ENCODE data around the gene RNF8. TPM values are rescaled to one million over a fixed set of nuclear protein-coding genes. Genes with fewer than 3 reads are reported as not detected.
"Not testable (repeated sequence)": the region's sequence is repeated elsewhere in the genome, so short reads cannot be mapped to it uniquely, and the experiment has no call there.

The RNF8 gene
- total RNA-seq, 1 donor from 2014 or later, result 6.3 TPM

- H3K27ac ChIP-seq (ENCODE audit: low read depth, low read length), result no peak overlapping the region
- peaks cover 10 to 38% (median 21%) of the 10 kb centered on the region in 3 donors for H3K36me3 ChIP-seq (ENCODE audit: control insufficient read depth in 3 of 3, insufficient read depth in 3 of 3, low read length in 3 of 3)
- no peak overlapping the region for H3K4me3 ChIP-seq (ENCODE audit: low read length in 3 of 3)
- H3K9me3 ChIP-seq (ENCODE audit: control insufficient read depth in 3 of 3, low read length in 3 of 3), result no peaks in the 10 kb centered on the region
- H3K4me1 ChIP-seq (ENCODE audit: control insufficient read depth in 3 of 3, insufficient read depth in 3 of 3, low read length in 3 of 3), result peaks cover 17 to 28% (median 18%) of the 10 kb centered on the region in 3 donors
- no peak overlapping the region for H3K9ac ChIP-seq (ENCODE audit: low read depth in 1 of 3, low read length in 3 of 3)
- no peaks in the 10 kb centered on the region for H3K27me3 ChIP-seq (ENCODE audit: control insufficient read depth in 3 of 3, insufficient read depth in 3 of 3, low read length in 3 of 3)
Observed at GRCh38 chr6:37435816-37436215, 82.0 kb downstream of the RNF8 start.

GRCh38 chr6:37438930-37439329 is 85.1 kb downstream of the RNF8 start:
- Histone ChIP-seq H3K36me3 (ENCODE audit: control insufficient read depth in 3 of 3, insufficient read depth in 3 of 3, low read length in 3 of 3) (peaks cover 10 to 41% (median 21%) of the 10 kb centered on the region in 3 donors), H3K4me1 (ENCODE audit: control insufficient read depth in 3 of 3, insufficient read depth in 3 of 3, low read length in 3 of 3) (peaks cover 7 to 19% (median 14%) of the 10 kb centered on the region in 3 donors), H3K27ac (ENCODE audit: low read depth, low read length) (no peak overlapping the region), H3K4me3 (ENCODE audit: low read length in 3 of 3) (no peak overlapping the region), H3K9me3 (ENCODE audit: control insufficient read depth in 3 of 3, low read length in 3 of 3) (no peaks in the 10 kb centered on the region), H3K27me3 (ENCODE audit: control insufficient read depth in 3 of 3, insufficient read depth in 3 of 3, low read length in 3 of 3) (no peaks in the 10 kb centered on the region), H3K9ac (ENCODE audit: low read depth in 1 of 3, low read length in 3 of 3) (no peak overlapping the region)

GRCh38 chr6:37441651-37442050 is 87.9 kb downstream of the RNF8 start:
- no peak overlapping the region for H3K4me3 ChIP-seq (ENCODE audit: low read length in 3 of 3)
- H3K9ac ChIP-seq (ENCODE audit: low read depth in 1 of 3, low read length in 3 of 3), result no peak overlapping the region
- H3K36me3 ChIP-seq (ENCODE audit: control insufficient read depth in 3 of 3, insufficient read depth in 3 of 3, low read length in 3 of 3), result peaks cover 16 to 47% (median 18%) of the 10 kb centered on the region in 3 donors
- peaks cover 0 to 3% (median 0%) of the 10 kb centered on the region in 3 donors for H3K4me1 ChIP-seq (ENCODE audit: control insufficient read depth in 3 of 3, insufficient read depth in 3 of 3, low read length in 3 of 3)
- H3K27me3 ChIP-seq (ENCODE audit: control insufficient read depth in 3 of 3, insufficient read depth in 3 of 3, low read length in 3 of 3), result no peaks in the 10 kb centered on the region
- H3K27ac ChIP-seq (ENCODE audit: low read depth, low read length), result no peak overlapping the region
- H3K9me3 ChIP-seq (ENCODE audit: control insufficient read depth in 3 of 3, low read length in 3 of 3), result no peaks in the 10 kb centered on the region

- Histone ChIP-seq H3K27me3 (ENCODE audit: control insufficient read depth in 3 of 3, insufficient read depth in 3 of 3, low read length in 3 of 3) (no peaks in the 10 kb centered on the region), H3K27ac (ENCODE audit: low read depth, low read length) (peak overlapping the region; percentile 12), H3K9me3 (ENCODE audit: control insufficient read depth in 3 of 3, low read length in 3 of 3) (no peaks in the 10 kb centered on the region), H3K9ac (ENCODE audit: low read depth in 1 of 3, low read length in 3 of 3) (peak overlapping the region in 1 of 3 donors; percentile 45), H3K4me1 (ENCODE audit: control insufficient read depth in 3 of 3, insufficient read depth in 3 of 3, low read length in 3 of 3) (peaks cover 0 to 3% (median 0%) of the 10 kb centered on the region in 3 donors), H3K4me3 (ENCODE audit: low read length in 3 of 3) (peak overlapping the region in 1 of 3 donors; percentile 38), H3K36me3 (ENCODE audit: control insufficient read depth in 3 of 3, insufficient read depth in 3 of 3, low read length in 3 of 3) (peaks cover 19 to 49% (median 22%) of the 10 kb centered on the region in 3 donors)
Observed at GRCh38 chr6:37442416-37443215, 88.8 kb downstream of the RNF8 start.

- peaks cover 16 to 45% (median 19%) of the 10 kb centered on the region in 3 donors for H3K36me3 ChIP-seq (ENCODE audit: control insufficient read depth in 3 of 3, insufficient read depth in 3 of 3, low read length in 3 of 3)
- H3K4me1 ChIP-seq (ENCODE audit: control insufficient read depth in 3 of 3, insufficient read depth in 3 of 3, low read length in 3 of 3); H3K27me3 ChIP-seq (ENCODE audit: control insufficient read depth in 3 of 3, insufficient read depth in 3 of 3, low read length in 3 of 3); H3K4me3 ChIP-seq (ENCODE audit: low read length in 3 of 3); H3K27ac ChIP-seq (ENCODE audit: low read depth, low read length); H3K9me3 ChIP-seq (ENCODE audit: control insufficient read depth in 3 of 3, low read length in 3 of 3); H3K9ac ChIP-seq (ENCODE audit: low read depth in 1 of 3, low read length in 3 of 3): not testable (repeated sequence)
Observed at GRCh38 chr6:37443216-37443542, 89.4 kb downstream of the RNF8 start.

Small RNAs within 50 kb of the gene (small RNA-seq; reads per million reads assigned to genes)
- gene RN7SL273P, result not detected

Other genes with a start within 250 kb of the RNF8 start
- gene PIM1, start 183.8 kb upstream of the RNF8 start, total RNA-seq, result 20.4 TPM
- gene TBC1D22B, start 96.2 kb upstream of the RNF8 start, total RNA-seq, result 3.7 TPM
- gene TMEM217, start 95.8 kb upstream of the RNF8 start, total RNA-seq, result under 0.01 TPM
- gene CMTR1, start 79.2 kb downstream of the RNF8 start, total RNA-seq, result 29.2 TPM
- 16.2 TPM for gene CCDC167, start 145.9 kb downstream of the RNF8 start, total RNA-seq

Data from skeletal muscle tissue (tissue), 5 donors.